VCaP (cell line): ENCODE results near the gene EGLN1.
A peak's percentile ranks its signal among the peaks of the same experiment; 100 is the strongest.

Source experiments
- H3K27ac ChIP-seq: fragments of 450-650 bp; 2 replicates; pipeline ENCODE4 v1.5.1; 2017
- TF ChIP-seq, protein P1 (sequence below): fragments of 450-650 bp; conservative IDR thresholded peaks from 2 replicates; pipeline ENCODE4 v1.5.1; 2017; ENCODE audit warnings: mild to moderate bottlenecking, moderate library complexity

EGLN1 gene

GRCh38 chr1:231424950-231425805 lies 3.1 kb upstream of the EGLN1 start:
- TF ChIP-seq, protein P1, sequence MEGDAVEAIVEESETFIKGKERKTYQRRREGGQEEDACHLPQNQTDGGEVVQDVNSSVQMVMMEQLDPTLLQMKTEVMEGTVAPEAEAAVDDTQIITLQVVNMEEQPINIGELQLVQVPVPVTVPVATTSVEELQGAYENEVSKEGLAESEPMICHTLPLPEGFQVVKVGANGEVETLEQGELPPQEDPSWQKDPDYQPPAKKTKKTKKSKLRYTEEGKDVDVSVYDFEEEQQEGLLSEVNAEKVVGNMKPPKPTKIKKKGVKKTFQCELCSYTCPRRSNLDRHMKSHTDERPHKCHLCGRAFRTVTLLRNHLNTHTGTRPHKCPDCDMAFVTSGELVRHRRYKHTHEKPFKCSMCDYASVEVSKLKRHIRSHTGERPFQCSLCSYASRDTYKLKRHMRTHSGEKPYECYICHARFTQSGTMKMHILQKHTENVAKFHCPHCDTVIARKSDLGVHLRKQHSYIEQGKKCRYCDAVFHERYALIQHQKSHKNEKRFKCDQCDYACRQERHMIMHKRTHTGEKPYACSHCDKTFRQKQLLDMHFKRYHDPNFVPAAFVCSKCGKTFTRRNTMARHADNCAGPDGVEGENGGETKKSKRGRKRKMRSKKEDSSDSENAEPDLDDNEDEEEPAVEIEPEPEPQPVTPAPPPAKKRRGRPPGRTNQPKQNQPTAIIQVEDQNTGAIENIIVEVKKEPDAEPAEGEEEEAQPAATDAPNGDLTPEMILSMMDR, result no peak
- H3K27ac ChIP-seq, result no peak overlapping the region

- TF ChIP-seq, protein P1, result no peak
- H3K27ac ChIP-seq, result peak overlapping the region; percentile 95; the same call in 1 of the 2 replicates
Measured at GRCh38 chr1:231423648-231424047, 1.6 kb upstream of the EGLN1 start.

DNA sequence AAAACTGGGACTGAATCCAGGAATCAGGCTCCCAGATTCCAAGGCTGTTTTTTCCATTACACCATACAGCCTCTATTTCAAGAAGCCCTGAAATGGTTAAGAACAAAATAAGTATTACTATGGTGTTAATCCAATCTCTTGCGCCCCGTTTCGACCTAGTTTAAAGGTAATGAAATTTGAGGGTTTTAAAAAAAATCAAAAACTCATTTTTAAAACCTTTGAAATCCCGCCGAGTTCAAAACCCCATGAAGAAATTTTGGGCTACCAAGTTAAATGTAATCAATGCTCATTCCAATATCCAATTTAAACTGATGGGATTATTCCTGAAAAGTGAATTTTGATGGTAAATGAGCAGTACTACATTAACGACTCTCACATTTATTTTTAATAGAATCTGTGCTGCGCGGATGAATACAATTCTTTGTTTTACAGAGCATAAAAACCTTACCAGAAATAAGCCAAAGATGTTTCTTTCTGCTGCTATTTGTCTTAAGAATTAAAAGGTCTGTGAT lies 767 bp upstream of the EGLN1 start:
- H3K27ac ChIP-seq, result peak overlapping the region; percentile 95
- TF ChIP-seq, protein P1, result peak; percentile 9; the same call in 1 of the 2 replicates

DNA sequence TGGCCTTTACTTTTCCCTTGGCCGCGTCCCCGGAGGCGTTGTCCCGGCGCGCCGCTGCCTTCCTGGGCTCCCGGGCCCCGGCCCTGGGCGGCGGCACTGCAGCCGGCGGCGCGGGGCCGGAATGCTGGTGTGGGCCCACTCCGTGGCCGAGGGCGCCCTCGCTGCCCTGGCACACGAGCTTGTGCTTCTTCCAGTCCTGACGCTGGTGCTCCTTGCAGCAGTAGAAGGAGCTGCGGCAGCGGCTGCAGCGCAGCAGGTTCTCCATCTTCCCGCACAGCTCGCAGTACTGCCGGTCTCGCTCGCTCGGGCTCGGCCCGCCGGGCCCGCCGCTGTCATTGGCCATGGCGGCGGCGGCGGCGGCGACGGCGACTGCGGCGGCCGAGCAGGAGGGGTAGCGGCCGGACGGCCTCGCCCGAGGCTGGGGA lies 529 bp downstream of the EGLN1 start:
- peak overlapping the region; percentile 95 for H3K27ac ChIP-seq
- TF ChIP-seq, protein P1, result no peak

GRCh38 chr1:231420959-231421545 lies 1.0 kb downstream of the EGLN1 start:
- TF ChIP-seq, protein P1, result no peak
- H3K27ac ChIP-seq, result peak overlapping the region; percentile 95

- TF ChIP-seq, protein P1, result no peak
- H3K27ac ChIP-seq, result peak overlapping the region; percentile 95
Measured at GRCh38 chr1:231420299-231420958, 1.7 kb downstream of the EGLN1 start.
